PC-3 (cell line): ENCODE measurements around the gene CLDN11. TPM values are rescaled to one million over a fixed set of nuclear protein-coding genes. Genes with fewer than 3 reads are reported as not detected.

Experiments
- ATAC-seq: fragments of 200-7000 bp; cut with Tn5 transposase; 2 replicates; pipeline ENCODE4 v1.9.1; 2020; ENCODE audit warnings: mild to moderate bottlenecking, moderate library complexity
- BruUV-seq: library from RNA; stranded (reverse); fragments of 400-500 nt; replicated peaks from 2 replicates; lab custom pipeline; 2021; lab: Mats Ljungman, UMichigan
- CTCF ChIA-PET: fragments of 300-600 bp; sonication (Branson Sonifier 250); formaldehyde crosslinking; loops from one replicate; lab custom pipeline; 2022; ENCODE audit warnings: antibody characterized with exemption; lab: Charles Lee
- POLR2A ChIA-PET: fragments of 300-600 bp; sonication (Branson Sonifier 250); formaldehyde crosslinking; loops from one replicate; lab custom pipeline; 2022; ENCODE audit warnings: antibody characterized with exemption; ENCODE audit not compliant: unreplicated experiment; lab: Charles Lee
- DNase-seq: peaks from one replicate; pipeline ENCODE4 v3.0.0-alpha.2; 2015
- H2AFZ ChIP-seq: fragments of 300-600 bp; sonication (generic); 2 replicates; pipeline ENCODE4 v1.6.0; 2016; ENCODE audit warnings: antibody characterized with exemption, low read length
- H3F3A ChIP-seq: fragments of 300-600 bp; sonication (generic); one replicate; pipeline ENCODE4 v1.6.0; 2017; ENCODE audit warnings: antibody characterized with exemption, low read length, control low read depth, mild to moderate bottlenecking; ENCODE audit not compliant: unreplicated experiment
- H3K27ac ChIP-seq: fragments of 300-600 bp; sonication (generic); 2 replicates; pipeline ENCODE4 v1.5.1; 2016; ENCODE audit warnings: mild to moderate bottlenecking, low read length
- H3K27me3 ChIP-seq: fragments of 300-600 bp; sonication (generic); 2 replicates; pipeline ENCODE4 v1.6.1; 2016; ENCODE audit warnings: low read length, mixed read lengths
- H3K36me3 ChIP-seq: fragments of 300-600 bp; sonication (generic); 2 replicates; pipeline ENCODE4 v1.6.1; 2016; ENCODE audit warnings: low read depth, mixed run types, low read length, mixed read lengths
- H3K4me1 ChIP-seq: fragments of 300-600 bp; sonication (generic); 2 replicates; pipeline ENCODE4 v1.5.1; 2016; ENCODE audit warnings: low read length; ENCODE audit not compliant: insufficient read depth
- H3K4me2 ChIP-seq: fragments of 300-600 bp; sonication (generic); 2 replicates; pipeline ENCODE4 v1.6.0; 2016; ENCODE audit warnings: low read length
- H3K4me3 ChIP-seq: fragments of 300-600 bp; sonication (generic); 2 replicates; pipeline ENCODE4 v1.5.1; 2016; ENCODE audit warnings: mild to moderate bottlenecking, low read length, mixed read lengths
- H3K79me2 ChIP-seq: fragments of 300-600 bp; sonication (generic); 2 replicates; pipeline ENCODE4 v1.6.1; 2017; ENCODE audit warnings: low read length, mixed read lengths
- H3K9ac ChIP-seq: fragments of 300-600 bp; sonication (generic); 2 replicates; pipeline ENCODE4 v1.6.0; 2016; ENCODE audit warnings: mild to moderate bottlenecking, low read length
- H3K9me2 ChIP-seq: fragments of 300-600 bp; sonication (generic); replicated peaks from 2 replicates; pipeline ENCODE4 v1.6.1; 2016; ENCODE audit warnings: mixed run types, low read length, mixed read lengths
- H3K9me3 ChIP-seq: fragments of 300-600 bp; sonication (generic); 2 replicates; pipeline ENCODE4 v1.6.1; 2016; ENCODE audit warnings: low read length, mixed read lengths
- H4K20me1 ChIP-seq: fragments of 300-600 bp; sonication (generic); 2 replicates; pipeline ENCODE4 v1.6.1; 2016; ENCODE audit warnings: low read length, mixed read lengths
- EZH2 ChIP-seq: fragments of 300-600 bp; sonication (generic); IDR thresholded peaks from one replicate; pipeline ENCODE4 v1.6.1; 2017; ENCODE audit warnings: antibody characterized with exemption, mild to moderate bottlenecking, low read length; ENCODE audit not compliant: unreplicated experiment
- EZH2phosphoT487 ChIP-seq: fragments of 300-600 bp; sonication (generic); IDR thresholded peaks from 2 replicates; pipeline ENCODE4 v1.6.1; 2018; ENCODE audit warnings: mild to moderate bottlenecking, antibody characterized with exemption, low read length, borderline replicate concordance
- intact Hi-C: fragments of 100-400 bp; cut with micrococcal nuclease; formaldehyde crosslinking; loops from 2 replicates; pipeline ENCODE4 v1.9.0; 2023
- total RNA-seq: library from RNA; depleted of rRNA; stranded (reverse); fragments of >200 nt; gene quantifications from 2 replicates; pipeline ENCODE4 v1.2.3, GENCODE V29; 2014
- TF ChIP-seq, protein P1 (sequence below): fragments of 300-600 bp; sonication (generic); conservative IDR thresholded peaks from 2 replicates; pipeline ENCODE4 v1.5.1; 2017; ENCODE audit warnings: antibody characterized with exemption, low read depth, mild to moderate bottlenecking, low read length

Gene CLDN11
- total RNA-seq, 1 experiment from 2014 or later, result 32.0 TPM

DNA sequence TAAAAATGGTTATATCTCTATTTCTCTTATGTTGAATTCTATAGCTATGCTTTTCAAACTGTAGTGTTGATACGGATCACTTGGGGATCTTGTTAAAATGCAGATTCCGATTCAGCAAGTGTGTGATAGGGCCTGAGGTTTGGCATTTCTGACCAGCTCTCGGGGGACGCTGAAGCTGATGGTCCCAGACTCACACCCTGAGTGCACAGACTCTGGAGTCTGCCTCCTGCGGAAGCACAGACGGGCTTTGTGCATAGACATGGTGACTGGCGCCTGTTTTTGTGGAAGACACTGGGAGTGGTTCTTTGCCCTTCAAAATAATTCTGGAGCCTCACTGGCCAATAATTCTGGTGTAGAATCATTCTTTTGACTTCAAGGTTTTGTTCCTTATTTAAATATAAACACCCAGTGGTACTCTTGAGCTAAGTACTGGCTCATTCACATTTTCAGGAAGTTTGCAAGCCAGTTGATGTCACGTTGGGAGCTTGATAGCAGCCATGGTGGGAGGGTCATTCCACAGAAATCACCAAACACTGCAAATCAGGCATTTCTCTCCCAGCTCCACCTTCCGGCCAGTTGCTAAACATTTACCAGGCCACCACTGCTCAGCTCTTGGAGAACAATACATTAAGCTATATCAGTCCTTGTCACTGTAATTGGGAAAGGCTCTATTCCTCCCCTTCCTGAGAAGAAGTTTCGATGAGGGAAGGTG lies 19.2 kb downstream of the CLDN11 start:
- intact Hi-C loops, result loop anchor here (2.0 kb wide), 1 partner anchor 25 kb away; no protein-coding TSS in a partner anchor
- H3K9me3 ChIP-seq, result no peaks in the 10 kb centered on the region
- no peak for TF ChIP-seq EZH2
- TF ChIP-seq, protein P1, sequence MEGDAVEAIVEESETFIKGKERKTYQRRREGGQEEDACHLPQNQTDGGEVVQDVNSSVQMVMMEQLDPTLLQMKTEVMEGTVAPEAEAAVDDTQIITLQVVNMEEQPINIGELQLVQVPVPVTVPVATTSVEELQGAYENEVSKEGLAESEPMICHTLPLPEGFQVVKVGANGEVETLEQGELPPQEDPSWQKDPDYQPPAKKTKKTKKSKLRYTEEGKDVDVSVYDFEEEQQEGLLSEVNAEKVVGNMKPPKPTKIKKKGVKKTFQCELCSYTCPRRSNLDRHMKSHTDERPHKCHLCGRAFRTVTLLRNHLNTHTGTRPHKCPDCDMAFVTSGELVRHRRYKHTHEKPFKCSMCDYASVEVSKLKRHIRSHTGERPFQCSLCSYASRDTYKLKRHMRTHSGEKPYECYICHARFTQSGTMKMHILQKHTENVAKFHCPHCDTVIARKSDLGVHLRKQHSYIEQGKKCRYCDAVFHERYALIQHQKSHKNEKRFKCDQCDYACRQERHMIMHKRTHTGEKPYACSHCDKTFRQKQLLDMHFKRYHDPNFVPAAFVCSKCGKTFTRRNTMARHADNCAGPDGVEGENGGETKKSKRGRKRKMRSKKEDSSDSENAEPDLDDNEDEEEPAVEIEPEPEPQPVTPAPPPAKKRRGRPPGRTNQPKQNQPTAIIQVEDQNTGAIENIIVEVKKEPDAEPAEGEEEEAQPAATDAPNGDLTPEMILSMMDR, result no peak
- no peak for TF ChIP-seq EZH2phosphoT487

DNA sequence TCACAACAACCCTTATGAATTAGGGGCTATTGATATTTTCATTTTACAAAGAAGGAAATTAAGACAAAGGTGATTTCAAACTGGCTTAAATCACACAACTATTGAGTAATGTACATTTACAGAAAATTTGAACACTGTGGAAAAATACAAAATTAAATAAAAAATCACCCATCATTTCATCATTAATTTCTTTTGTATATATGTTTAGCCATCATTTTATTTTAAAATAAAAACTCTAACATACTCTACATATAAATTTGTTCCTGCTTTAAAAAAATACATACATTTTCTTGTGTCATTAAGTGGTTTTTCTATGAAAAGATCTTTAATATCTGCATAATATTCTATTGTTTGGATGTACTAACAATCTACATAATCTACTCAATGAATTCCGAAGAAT lies 20.2 kb downstream of the CLDN11 start:
- no peak for ATAC-seq
- Histone ChIP-seq H2AFZ (no peak overlapping the region), H3K27ac (no peak overlapping the region), H3K4me2 (no peak overlapping the region), H3K79me2 (no peaks in the 10 kb centered on the region), H3K4me3 (no peak overlapping the region), H4K20me1 (no peaks in the 10 kb centered on the region), H3K27me3 (no peaks in the 10 kb centered on the region), H3K9ac (no peak overlapping the region), H3K36me3 (0 out of 2 replicates have a peak, but pooled peaks cover 10% of the 10 kb centered on the region), H3F3A (no peaks in the 10 kb centered on the region), H3K9me2 (no peaks in the 10 kb centered on the region), H3K9me3 (no peaks in the 10 kb centered on the region), H3K4me1 (peaks cover 7% of the 10 kb centered on the region; the same call in 1 of the 2 replicates)
- DNase-seq, result no peak
- BruUV-seq, result no TSS peak
- TF ChIP-seq EZH2 (no peak), EZH2phosphoT487 (no peak)
- TF ChIP-seq, protein P1, result no peak
- CTCF ChIA-PET, result no interaction called here
- POLR2A ChIA-PET, result no interaction called here
- intact Hi-C loops, result loop anchor here (2.0 kb wide), 1 partner anchor 24 kb away; no protein-coding TSS in a partner anchor

More for the DNA sequence above, 19.2 kb downstream of the CLDN11 start:
- Histone ChIP-seq H3F3A (no peaks in the 10 kb centered on the region), H2AFZ (no peak overlapping the region), H3K4me1 (peaks cover 7% of the 10 kb centered on the region; the same call in 1 of the 2 replicates), H3K4me2 (no peak overlapping the region), H3K9ac (no peak overlapping the region), H3K4me3 (no peak overlapping the region), H3K79me2 (no peaks in the 10 kb centered on the region), H3K27ac (no peak overlapping the region), H3K9me2 (no peaks in the 10 kb centered on the region), H4K20me1 (no peaks in the 10 kb centered on the region), H3K27me3 (no peaks in the 10 kb centered on the region), H3K36me3 (0 out of 2 replicates have a peak, but pooled peaks cover 10% of the 10 kb centered on the region)
- ChIA-PET POLR2A (no interaction called here), CTCF (no interaction called here)
- no TSS peak for BruUV-seq
- no peak for DNase-seq
- ATAC-seq, result no peak

DNA sequence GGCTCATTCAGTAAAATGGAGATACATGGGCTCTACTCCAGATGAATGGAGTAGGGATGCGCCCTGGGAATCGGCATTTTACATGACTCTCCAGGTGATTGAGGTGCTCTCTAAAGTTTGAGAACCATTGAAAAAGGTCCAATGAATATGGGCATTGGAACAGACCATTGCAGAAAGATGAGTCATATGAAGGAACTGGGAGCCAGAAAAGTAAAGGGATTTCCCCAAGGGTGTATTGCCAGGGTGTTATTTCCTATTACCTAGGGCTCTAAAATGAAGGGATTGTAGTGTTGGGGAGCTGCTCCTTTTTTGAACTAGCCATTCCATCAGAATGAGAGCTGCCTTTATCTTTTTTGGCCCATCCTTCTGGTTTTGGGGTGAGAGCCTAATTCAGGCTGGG lies 21.7 kb downstream of the CLDN11 start:
- Histone ChIP-seq H3K9me3 (no peaks in the 10 kb centered on the region), H4K20me1 (no peaks in the 10 kb centered on the region), H3K27me3 (no peaks in the 10 kb centered on the region), H2AFZ (no peak overlapping the region), H3K9me2 (no peaks in the 10 kb centered on the region), H3K27ac (no peak overlapping the region), H3K4me3 (no peak overlapping the region), H3K9ac (no peak overlapping the region), H3K4me2 (no peak overlapping the region), H3K79me2 (no peaks in the 10 kb centered on the region), H3K4me1 (peaks cover 7% of the 10 kb centered on the region; the same call in 1 of the 2 replicates), H3F3A (no peaks in the 10 kb centered on the region), H3K36me3 (0 out of 2 replicates have a peak, but pooled peaks cover under 1% of the 10 kb centered on the region)
- no peak for TF ChIP-seq EZH2phosphoT487
- no peak for TF ChIP-seq EZH2
- TF ChIP-seq, protein P1, result no peak
- DNase-seq (peak; percentile 46), ATAC-seq (peak; percentile 71)
- ChIA-PET CTCF (no interaction called here), POLR2A (no interaction called here)
- BruUV-seq, result no TSS peak
- intact Hi-C loops, result no loop called here
